ENCODE results near the gene PDE1C.
A peak's percentile ranks its signal among the peaks of the same experiment; 100 is the strongest.

Gene PDE1C

GRCh38 chr7:31775556-31775955 lies 294.7 kb downstream of the PDE1C start:
- DNase-seq (ENCODE audit: low read depth in 2 of 2) = no peak

GRCh38 chr7:31772211-31772610 lies 298.0 kb downstream of the PDE1C start:
- DNase-seq (ENCODE audit: low read depth in 2 of 2) = no peak

- no peak for DNase-seq (ENCODE audit: low read depth in 2 of 2)
Observed at GRCh38 chr7:31767686-31768358, 302.4 kb downstream of the PDE1C start.

GRCh38 chr7:31764462-31764861 lies 305.7 kb downstream of the PDE1C start:
- no peak for DNase-seq (ENCODE audit: low read depth in 2 of 2)

GRCh38 chr7:31763548-31763947 lies 306.7 kb downstream of the PDE1C start:
- DNase-seq (ENCODE audit: low read depth in 2 of 2) = no peak

- no peak for DNase-seq (ENCODE audit: low read depth in 2 of 2)
Observed at GRCh38 chr7:31761646-31762045, 308.6 kb downstream of the PDE1C start.

- DNase-seq (ENCODE audit: low read depth in 2 of 2) = no peak
Observed at GRCh38 chr7:31758755-31759154, 311.5 kb downstream of the PDE1C start.

GRCh38 chr7:31751726-31752125 lies 318.5 kb downstream of the PDE1C start:
- no peak for DNase-seq (ENCODE audit: low read depth in 2 of 2)

- no peak for DNase-seq (ENCODE audit: low read depth in 2 of 2)
Observed at GRCh38 chr7:31748084-31748483, 322.1 kb downstream of the PDE1C start.

GRCh38 chr7:31747553-31747952 lies 322.7 kb downstream of the PDE1C start:
- no peak for DNase-seq (ENCODE audit: low read depth in 2 of 2)

- peak; percentile 14 to 28 for DNase-seq (ENCODE audit: low read depth in 2 of 2)
Observed at GRCh38 chr7:31744294-31744874, 325.8 kb downstream of the PDE1C start.

GRCh38 chr7:31741852-31742251 lies 328.4 kb downstream of the PDE1C start:
- no peak for DNase-seq (ENCODE audit: low read depth in 2 of 2)

GRCh38 chr7:31735991-31736982 lies 333.9 kb downstream of the PDE1C start:
- peak; percentile 3 for DNase-seq (ENCODE audit: low read depth in 2 of 2)

GRCh38 chr7:31734456-31734855 lies 335.8 kb downstream of the PDE1C start:
- no peak for DNase-seq (ENCODE audit: low read depth in 2 of 2)

- no peak for DNase-seq (ENCODE audit: low read depth in 2 of 2)
Observed at GRCh38 chr7:31729195-31729804, 340.9 kb downstream of the PDE1C start.

GRCh38 chr7:31724696-31725095 lies 345.5 kb downstream of the PDE1C start:
- no peak for DNase-seq (ENCODE audit: low read depth in 2 of 2)

GRCh38 chr7:31720366-31720765 lies 349.8 kb downstream of the PDE1C start:
- DNase-seq (ENCODE audit: low read depth in 2 of 2) = no peak

GRCh38 chr7:31716355-31716754 lies 353.9 kb downstream of the PDE1C start:
- DNase-seq (ENCODE audit: low read depth in 2 of 2) = no peak

- no peak for DNase-seq (ENCODE audit: low read depth in 2 of 2)
Observed at GRCh38 chr7:31710171-31710570, 360.0 kb downstream of the PDE1C start.

GRCh38 chr7:31707089-31707488 lies 363.1 kb downstream of the PDE1C start:
- no peak for DNase-seq (ENCODE audit: low read depth in 2 of 2)

- no peak for DNase-seq (ENCODE audit: low read depth in 2 of 2)
Observed at GRCh38 chr7:31705377-31705776, 364.8 kb downstream of the PDE1C start.

- DNase-seq (ENCODE audit: low read depth in 2 of 2) = no peak
Observed at GRCh38 chr7:31702354-31702753, 367.9 kb downstream of the PDE1C start.
